Suprapubic skin (tissue), 2 donors: ENCODE measurements around the gene VAV1.

Source experiments
- EP300 ChIP-seq: sonication (generic); formaldehyde crosslinking; IDR thresholded peaks from one replicate; pipeline ENCODE4 v1.6.1; 2017; ENCODE audit warnings: antibody characterized with exemption
- POLR2A ChIP-seq, 2 donors: fragments of 450-650 bp; IDR thresholded peaks; one replicate each; pipeline ENCODE4 v1.6.1; 2017; ENCODE audit warnings: antibody characterized with exemption in 2 of 2, mild to moderate bottlenecking in 2 of 2, moderate library complexity in 2 of 2

- TF ChIP-seq EP300 (no peak), POLR2A (IDR thresholded peaks at IDR 0.05) (no peak)
Measured at GRCh38 chr19:6725513-6726231, 46.8 kb upstream of the VAV1 start.
